Measurements from ENCODE around the gene YBX2.

The YBX2 gene

DNA sequence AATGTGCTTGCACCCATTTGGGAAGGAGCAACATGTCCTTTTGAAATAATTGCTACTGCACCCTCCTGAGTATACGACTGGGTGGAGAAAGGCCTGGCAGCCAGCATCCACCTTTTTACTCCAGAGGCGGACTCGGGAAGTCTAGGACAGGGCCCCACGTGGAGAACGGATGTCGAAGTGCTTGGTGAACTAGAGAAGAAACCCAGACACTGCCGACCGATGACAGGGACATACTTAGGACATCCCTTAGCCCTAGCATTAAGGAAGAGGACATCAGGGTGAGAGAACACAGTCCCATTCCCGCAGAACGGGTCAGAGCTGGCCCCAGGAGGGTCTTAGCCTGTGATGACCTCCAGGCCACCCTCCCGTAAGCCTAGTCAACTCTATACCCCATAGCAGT lies 3.8 kb downstream of the YBX2 start:
- H3K4me3 ChIP-seq (replicated peaks; ENCODE audit: low read depth, low read length) = no peak overlapping the region
- H3K27me3 ChIP-seq (replicated peaks; ENCODE audit: control insufficient read depth, insufficient read depth, low read length) = peaks cover 2% of the 10 kb centered on the region; the same call in 1 of the 2 replicates
- TF ChIP-seq, protein P1, sequence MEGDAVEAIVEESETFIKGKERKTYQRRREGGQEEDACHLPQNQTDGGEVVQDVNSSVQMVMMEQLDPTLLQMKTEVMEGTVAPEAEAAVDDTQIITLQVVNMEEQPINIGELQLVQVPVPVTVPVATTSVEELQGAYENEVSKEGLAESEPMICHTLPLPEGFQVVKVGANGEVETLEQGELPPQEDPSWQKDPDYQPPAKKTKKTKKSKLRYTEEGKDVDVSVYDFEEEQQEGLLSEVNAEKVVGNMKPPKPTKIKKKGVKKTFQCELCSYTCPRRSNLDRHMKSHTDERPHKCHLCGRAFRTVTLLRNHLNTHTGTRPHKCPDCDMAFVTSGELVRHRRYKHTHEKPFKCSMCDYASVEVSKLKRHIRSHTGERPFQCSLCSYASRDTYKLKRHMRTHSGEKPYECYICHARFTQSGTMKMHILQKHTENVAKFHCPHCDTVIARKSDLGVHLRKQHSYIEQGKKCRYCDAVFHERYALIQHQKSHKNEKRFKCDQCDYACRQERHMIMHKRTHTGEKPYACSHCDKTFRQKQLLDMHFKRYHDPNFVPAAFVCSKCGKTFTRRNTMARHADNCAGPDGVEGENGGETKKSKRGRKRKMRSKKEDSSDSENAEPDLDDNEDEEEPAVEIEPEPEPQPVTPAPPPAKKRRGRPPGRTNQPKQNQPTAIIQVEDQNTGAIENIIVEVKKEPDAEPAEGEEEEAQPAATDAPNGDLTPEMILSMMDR (IDR thresholded peaks at IDR 0.05; ENCODE audit: insufficient read depth, low read length, poor library complexity, severe bottlenecking) = no peak
- no peaks in the 10 kb centered on the region for H3K36me3 ChIP-seq (ENCODE audit: control insufficient read depth, insufficient read depth, low read length)
- DNase-seq (ENCODE audit: extremely low read depth, insufficient read length) = no peak

DNA sequence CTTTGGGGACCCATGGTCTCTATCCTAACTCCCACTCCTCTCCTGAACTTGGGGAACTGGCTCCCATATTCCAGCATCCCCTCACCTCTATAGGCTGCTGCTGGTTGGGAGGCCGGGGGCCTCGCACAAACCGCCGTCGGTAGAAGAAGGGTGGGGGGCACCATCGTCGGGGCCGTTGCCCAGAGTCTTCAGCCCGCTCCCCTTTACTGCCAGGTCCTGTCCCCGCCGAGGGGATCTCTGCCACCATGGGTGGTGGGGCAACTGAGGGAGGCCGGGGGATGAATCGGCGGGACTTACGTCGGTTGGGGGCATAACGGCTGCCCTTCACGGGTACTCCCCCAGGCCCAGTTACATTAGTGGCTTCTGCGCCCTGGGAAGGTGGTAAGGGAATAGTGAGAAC lies 4.3 kb downstream of the YBX2 start:
- no peak for DNase-seq (ENCODE audit: extremely low read depth, insufficient read length)
- H3K27me3 ChIP-seq (replicated peaks; ENCODE audit: control insufficient read depth, insufficient read depth, low read length) = peaks cover 2% of the 10 kb centered on the region; the same call in 1 of the 2 replicates
- H3K36me3 ChIP-seq (ENCODE audit: control insufficient read depth, insufficient read depth, low read length) = no peaks in the 10 kb centered on the region
- H3K4me3 ChIP-seq (replicated peaks; ENCODE audit: low read depth, low read length) = no peak overlapping the region
- TF ChIP-seq, protein P1 (IDR thresholded peaks at IDR 0.05; ENCODE audit: insufficient read depth, low read length, poor library complexity, severe bottlenecking) = no peak

DNA sequence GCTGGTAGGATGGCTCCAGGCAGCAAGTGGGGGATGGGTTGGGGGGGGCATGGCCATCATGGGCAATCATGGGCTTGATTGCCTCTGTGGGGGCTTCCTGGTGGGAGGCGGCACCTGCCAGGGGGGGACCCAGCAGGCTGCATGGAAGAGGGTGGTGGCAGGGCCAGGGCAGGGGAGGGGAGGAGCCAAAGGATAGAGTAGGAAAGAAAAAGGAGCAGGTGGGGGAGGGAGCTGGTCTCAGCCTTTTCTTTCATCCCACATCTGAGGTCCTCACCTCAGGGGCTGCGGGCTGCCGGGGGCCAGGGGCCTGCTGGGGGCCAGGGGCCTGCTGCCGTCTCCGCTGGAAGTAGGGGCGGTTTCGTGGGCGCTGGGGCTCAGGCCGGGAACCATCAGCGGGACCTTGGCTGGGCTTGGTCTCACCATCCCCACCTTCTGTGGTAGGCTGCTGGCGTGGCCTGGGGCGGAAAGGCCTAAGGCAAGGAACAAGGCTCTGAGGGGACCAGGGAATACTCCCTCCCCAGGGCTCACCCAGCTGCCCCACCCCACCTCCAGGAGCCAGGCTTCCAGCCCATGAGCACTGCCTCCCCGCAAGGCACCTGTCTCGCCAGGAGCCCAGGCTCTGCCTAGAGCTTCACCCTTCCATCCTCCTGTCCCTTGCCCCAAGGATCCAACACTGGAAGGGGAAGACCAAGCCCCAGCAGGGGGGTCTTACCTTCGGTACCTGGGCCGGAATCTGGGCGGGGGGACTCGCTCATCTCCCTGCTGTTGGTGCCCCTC lies 5.0 kb downstream of the YBX2 start:
- H3K27me3 ChIP-seq (replicated peaks; ENCODE audit: control insufficient read depth, insufficient read depth, low read length) = peaks cover 2% of the 10 kb centered on the region; the same call in 1 of the 2 replicates
- DNase-seq (ENCODE audit: extremely low read depth, insufficient read length) = no peak
- TF ChIP-seq, protein P1 (IDR thresholded peaks at IDR 0.05; ENCODE audit: insufficient read depth, low read length, poor library complexity, severe bottlenecking) = no peak
- no peak overlapping the region for H3K4me3 ChIP-seq (replicated peaks; ENCODE audit: low read depth, low read length)
- H3K36me3 ChIP-seq (ENCODE audit: control insufficient read depth, insufficient read depth, low read length) = no peaks in the 10 kb centered on the region

DNA sequence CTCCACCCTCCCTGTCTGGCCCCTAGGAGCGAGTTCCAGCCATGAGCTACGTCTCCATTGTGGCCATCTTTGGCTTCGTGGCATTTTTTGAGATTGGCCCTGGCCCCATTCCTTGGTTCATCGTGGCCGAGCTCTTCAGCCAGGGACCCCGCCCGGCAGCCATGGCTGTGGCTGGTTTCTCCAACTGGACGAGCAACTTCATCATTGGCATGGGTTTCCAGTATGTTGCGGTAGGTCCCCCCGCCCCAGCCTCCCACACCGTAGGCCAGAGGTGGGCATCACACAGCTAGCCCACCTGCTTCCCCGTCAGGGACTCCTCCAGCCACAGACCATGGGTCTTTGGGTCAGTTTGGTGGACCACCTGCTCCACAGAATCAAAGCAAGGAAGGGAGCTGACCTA lies 8.8 kb downstream of the YBX2 start:
- H3K27me3 ChIP-seq (replicated peaks; ENCODE audit: control insufficient read depth, insufficient read depth, low read length) = no peaks in the 10 kb centered on the region; the same call in 1 of the 2 replicates
- TF ChIP-seq, protein P1 (IDR thresholded peaks at IDR 0.05; ENCODE audit: insufficient read depth, low read length, poor library complexity, severe bottlenecking) = no peak
- H3K36me3 ChIP-seq (ENCODE audit: control insufficient read depth, insufficient read depth, low read length) = no peaks in the 10 kb centered on the region
- H3K4me3 ChIP-seq (replicated peaks; ENCODE audit: low read depth, low read length) = no peak overlapping the region
- no peak for DNase-seq (ENCODE audit: extremely low read depth, insufficient read length)

DNA sequence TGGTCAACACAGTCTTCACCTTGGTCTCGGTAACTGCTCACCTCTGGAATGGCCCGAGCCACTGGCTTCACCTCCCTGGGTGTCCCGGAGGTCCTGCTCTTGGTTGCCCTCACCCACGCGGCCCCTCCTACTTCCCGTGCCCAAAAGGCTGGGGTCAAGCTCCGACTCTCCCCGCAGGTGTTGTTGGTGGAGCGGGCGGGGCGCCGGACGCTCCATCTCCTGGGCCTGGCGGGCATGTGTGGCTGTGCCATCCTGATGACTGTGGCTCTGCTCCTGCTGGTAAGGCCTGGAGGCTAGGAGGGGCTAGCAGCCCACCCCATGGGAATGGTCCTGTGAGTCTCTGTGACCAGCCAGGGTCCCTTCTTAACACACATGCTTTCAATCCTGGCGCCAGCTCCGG lies 9.5 kb downstream of the YBX2 start:
- H3K27me3 ChIP-seq (replicated peaks; ENCODE audit: control insufficient read depth, insufficient read depth, low read length) = no peaks in the 10 kb centered on the region; the same call in 1 of the 2 replicates
- no peak for DNase-seq (ENCODE audit: extremely low read depth, insufficient read length)
- TF ChIP-seq, protein P1 (IDR thresholded peaks at IDR 0.05; ENCODE audit: insufficient read depth, low read length, poor library complexity, severe bottlenecking) = no peak
- H3K4me3 ChIP-seq (replicated peaks; ENCODE audit: low read depth, low read length) = no peak overlapping the region
- no peaks in the 10 kb centered on the region for H3K36me3 ChIP-seq (ENCODE audit: control insufficient read depth, insufficient read depth, low read length)
